ENCODE data around the gene AUNIP.

AUNIP gene

GRCh38 chr1:25795946-25796810 lies 63.1 kb downstream of the AUNIP start:
- no peaks in the 10 kb centered on the region for H3K9me3 ChIP-seq (ENCODE audit: control insufficient read depth in 1 of 2, low read length in 2 of 2)
- peaks cover 4 to 27% of the 10 kb centered on the region in 2 donors for H3K4me1 ChIP-seq (ENCODE audit: control insufficient read depth in 1 of 2, insufficient read depth in 2 of 2, low read length in 2 of 2)
- H3K27ac ChIP-seq (ENCODE audit: low read length) = no peak overlapping the region
- H3K36me3 ChIP-seq (ENCODE audit: control insufficient read depth in 1 of 2, insufficient read depth in 2 of 2, low read length in 2 of 2) = no peaks in the 10 kb centered on the region
- no peak overlapping the region for H3K4me3 ChIP-seq (ENCODE audit: low read depth in 1 of 2, low read length in 2 of 2)
- H3K27me3 ChIP-seq (ENCODE audit: low read depth, low read length) = no peaks in the 10 kb centered on the region

GRCh38 chr1:25795211-25795610 lies 64.0 kb downstream of the AUNIP start:
- Histone ChIP-seq H3K9me3 (ENCODE audit: control insufficient read depth in 1 of 2, low read length in 2 of 2) (no peaks in the 10 kb centered on the region), H3K27me3 (ENCODE audit: low read depth, low read length) (no peaks in the 10 kb centered on the region), H3K4me3 (ENCODE audit: low read depth in 1 of 2, low read length in 2 of 2) (no peak overlapping the region), H3K27ac (ENCODE audit: low read length) (no peak overlapping the region), H3K4me1 (ENCODE audit: control insufficient read depth in 1 of 2, insufficient read depth in 2 of 2, low read length in 2 of 2) (peaks cover 4 to 19% of the 10 kb centered on the region in 2 donors), H3K36me3 (ENCODE audit: control insufficient read depth in 1 of 2, insufficient read depth in 2 of 2, low read length in 2 of 2) (no peaks in the 10 kb centered on the region)

- Histone ChIP-seq H3K27ac (ENCODE audit: low read length) (no peak overlapping the region), H3K27me3 (ENCODE audit: low read depth, low read length) (no peaks in the 10 kb centered on the region), H3K4me3 (ENCODE audit: low read depth in 1 of 2, low read length in 2 of 2) (no peak overlapping the region), H3K36me3 (ENCODE audit: control insufficient read depth in 1 of 2, insufficient read depth in 2 of 2, low read length in 2 of 2) (no peaks in the 10 kb centered on the region), H3K9me3 (ENCODE audit: control insufficient read depth in 1 of 2, low read length in 2 of 2) (no peaks in the 10 kb centered on the region), H3K4me1 (ENCODE audit: control insufficient read depth in 1 of 2, insufficient read depth in 2 of 2, low read length in 2 of 2) (peaks cover 4 to 14% of the 10 kb centered on the region in 2 donors)
Measured at GRCh38 chr1:25794325-25794724, 64.9 kb downstream of the AUNIP start.

- no peaks in the 10 kb centered on the region for H3K27me3 ChIP-seq (ENCODE audit: low read depth, low read length)
- no peak overlapping the region for H3K4me3 ChIP-seq (ENCODE audit: low read depth in 1 of 2, low read length in 2 of 2)
- H3K9me3 ChIP-seq (ENCODE audit: control insufficient read depth in 1 of 2, low read length in 2 of 2) = no peaks in the 10 kb centered on the region
- H3K4me1 ChIP-seq (ENCODE audit: control insufficient read depth in 1 of 2, insufficient read depth in 2 of 2, low read length in 2 of 2) = peaks cover 4 to 8% of the 10 kb centered on the region in 2 donors
- H3K27ac ChIP-seq (ENCODE audit: low read length) = no peak overlapping the region
- no peaks in the 10 kb centered on the region for H3K36me3 ChIP-seq (ENCODE audit: control insufficient read depth in 1 of 2, insufficient read depth in 2 of 2, low read length in 2 of 2)
Measured at GRCh38 chr1:25793585-25794170, 65.6 kb downstream of the AUNIP start.

GRCh38 chr1:25792115-25792514 lies 67.1 kb downstream of the AUNIP start:
- Histone ChIP-seq H3K4me1 (ENCODE audit: control insufficient read depth in 1 of 2, insufficient read depth in 2 of 2, low read length in 2 of 2) (peaks cover 5 to 9% of the 10 kb centered on the region in 2 donors), H3K27me3 (ENCODE audit: low read depth, low read length) (no peaks in the 10 kb centered on the region), H3K27ac (ENCODE audit: low read length) (no peak overlapping the region), H3K4me3 (ENCODE audit: low read depth in 1 of 2, low read length in 2 of 2) (no peak overlapping the region), H3K36me3 (ENCODE audit: control insufficient read depth in 1 of 2, insufficient read depth in 2 of 2, low read length in 2 of 2) (no peaks in the 10 kb centered on the region), H3K9me3 (ENCODE audit: control insufficient read depth in 1 of 2, low read length in 2 of 2) (no peaks in the 10 kb centered on the region)

- no peak overlapping the region for H3K27ac ChIP-seq (ENCODE audit: low read length)
- H3K36me3 ChIP-seq (ENCODE audit: control insufficient read depth in 1 of 2, insufficient read depth in 2 of 2, low read length in 2 of 2) = no peaks in the 10 kb centered on the region
- no peaks in the 10 kb centered on the region for H3K9me3 ChIP-seq (ENCODE audit: control insufficient read depth in 1 of 2, low read length in 2 of 2)
- no peaks in the 10 kb centered on the region for H3K27me3 ChIP-seq (ENCODE audit: low read depth, low read length)
- no peak overlapping the region for H3K4me3 ChIP-seq (ENCODE audit: low read depth in 1 of 2, low read length in 2 of 2)
- peaks cover 11 to 17% of the 10 kb centered on the region in 2 donors for H3K4me1 ChIP-seq (ENCODE audit: control insufficient read depth in 1 of 2, insufficient read depth in 2 of 2, low read length in 2 of 2)
Measured at GRCh38 chr1:25790472-25790871, 68.8 kb downstream of the AUNIP start.

- H3K4me1 ChIP-seq (ENCODE audit: control insufficient read depth in 1 of 2, insufficient read depth in 2 of 2, low read length in 2 of 2) = peaks cover 11 to 28% of the 10 kb centered on the region in 2 donors
- no peaks in the 10 kb centered on the region for H3K9me3 ChIP-seq (ENCODE audit: control insufficient read depth in 1 of 2, low read length in 2 of 2)
- H3K27me3 ChIP-seq (ENCODE audit: low read depth, low read length) = no peaks in the 10 kb centered on the region
- H3K4me3 ChIP-seq (ENCODE audit: low read depth in 1 of 2, low read length in 2 of 2) = no peak overlapping the region
- H3K27ac ChIP-seq (ENCODE audit: low read length) = no peak overlapping the region
- no peaks in the 10 kb centered on the region for H3K36me3 ChIP-seq (ENCODE audit: control insufficient read depth in 1 of 2, insufficient read depth in 2 of 2, low read length in 2 of 2)
Measured at GRCh38 chr1:25787760-25788166, 71.5 kb downstream of the AUNIP start.

GRCh38 chr1:25786887-25787759 lies 72.1 kb downstream of the AUNIP start:
- Histone ChIP-seq H3K9me3 (ENCODE audit: control insufficient read depth in 1 of 2, low read length in 2 of 2) (no peaks in the 10 kb centered on the region), H3K36me3 (ENCODE audit: control insufficient read depth in 1 of 2, insufficient read depth in 2 of 2, low read length in 2 of 2) (no peaks in the 10 kb centered on the region), H3K4me3 (ENCODE audit: low read depth in 1 of 2, low read length in 2 of 2) (no peak overlapping the region), H3K27ac (ENCODE audit: low read length) (no peak overlapping the region), H3K27me3 (ENCODE audit: low read depth, low read length) (no peaks in the 10 kb centered on the region), H3K4me1 (ENCODE audit: control insufficient read depth in 1 of 2, insufficient read depth in 2 of 2, low read length in 2 of 2) (peaks cover 11 to 28% of the 10 kb centered on the region in 2 donors)

GRCh38 chr1:25785333-25786067 lies 73.8 kb downstream of the AUNIP start:
- Histone ChIP-seq H3K27ac (ENCODE audit: low read length) (no peak overlapping the region), H3K9me3 (ENCODE audit: control insufficient read depth in 1 of 2, low read length in 2 of 2) (no peaks in the 10 kb centered on the region), H3K4me1 (ENCODE audit: control insufficient read depth in 1 of 2, insufficient read depth in 2 of 2, low read length in 2 of 2) (peaks cover 11 to 31% of the 10 kb centered on the region in 2 donors), H3K36me3 (ENCODE audit: control insufficient read depth in 1 of 2, insufficient read depth in 2 of 2, low read length in 2 of 2) (no peaks in the 10 kb centered on the region), H3K27me3 (ENCODE audit: low read depth, low read length) (no peaks in the 10 kb centered on the region), H3K4me3 (ENCODE audit: low read depth in 1 of 2, low read length in 2 of 2) (no peak overlapping the region)

GRCh38 chr1:25784575-25785051 lies 74.6 kb downstream of the AUNIP start:
- Histone ChIP-seq H3K36me3 (ENCODE audit: control insufficient read depth in 1 of 2, insufficient read depth in 2 of 2, low read length in 2 of 2) (no peaks in the 10 kb centered on the region), H3K9me3 (ENCODE audit: control insufficient read depth in 1 of 2, low read length in 2 of 2) (no peaks in the 10 kb centered on the region), H3K4me1 (ENCODE audit: control insufficient read depth in 1 of 2, insufficient read depth in 2 of 2, low read length in 2 of 2) (peaks cover 11 to 39% of the 10 kb centered on the region in 2 donors), H3K4me3 (ENCODE audit: low read depth in 1 of 2, low read length in 2 of 2) (no peak overlapping the region), H3K27ac (ENCODE audit: low read length) (no peak overlapping the region), H3K27me3 (ENCODE audit: low read depth, low read length) (no peaks in the 10 kb centered on the region)

Data from muscle layer of duodenum (tissue), 2 donors.